K562 (cell line): Measurements from ENCODE around the gene EML2. TPM values are rescaled to one million over a fixed set of nuclear protein-coding genes. Genes with fewer than 3 reads are reported as not detected.

Experiments
- ATAC-seq: fragments of 200-7000 bp; cut with Tn5 transposase; 3 replicates; pipeline ENCODE4 v1.9.1; 2020; ENCODE audit warnings: moderate library complexity
- BruUV-seq: library from RNA; stranded (reverse); fragments of 400-500 nt; replicated peaks from 2 replicates; lab custom pipeline; 2021; lab: Mats Ljungman, UMichigan
- CTCF ChIA-PET: fragments of 300-600 bp; formaldehyde crosslinking; extraction: SDS; loops from one replicate; lab custom pipeline; 2021; ENCODE audit warnings: low intra/inter-chr PET ratio; lab: Yijun Ruan, JAX
- POLR2A ChIA-PET: fragments of 300-600, 350-650 bp; sonication (Branson Sonifier 250); formaldehyde crosslinking; extraction: SDS; loops from one replicate; lab custom pipeline; 2021; ENCODE audit warnings: antibody characterized with exemption, inconsistent platforms; lab: Yijun Ruan, JAX
- DNase-seq, 4 experiments: peaks; one replicate each; pipeline versions ENCODE4 v3.0.0 to v3.0.0-alpha.2; 2011 to 2018; ENCODE audit warnings: low spot score in 3 of 4, mixed read lengths in 3 of 4; ENCODE audit errors: extremely low read depth in 1 of 4
- FAIRE-seq: peaks from 2 replicates; lab custom pipeline; 2011; peaks lifted over from hg19 to GRCh38; lab: Jason Lieb, UNC
- H2AFZ ChIP-seq: 2 replicates; pipeline ENCODE4 v1.6.0; 2011; ENCODE audit warnings: low read depth, low read length, control low read depth, inconsistent platforms
- H3K27ac ChIP-seq: fragments of 200-600 bp; 3 replicates; pipeline ENCODE4 v1.8.0; 2011; ENCODE audit warnings: low read depth, mild to moderate bottlenecking, control low read depth, inconsistent platforms, low read length, moderate library complexity, mixed read lengths; ENCODE audit errors: extremely low read depth
- H3K27me3 ChIP-seq, 2 experiments: fragments of 300-600 bp in 1 of 2; 2 replicates in 1 of 2; 3 replicates in 1 of 2; pipeline versions ENCODE4 v1.6.0 to v1.8.0; 2011; ENCODE audit warnings: inconsistent platforms in 2 of 2, low read length in 2 of 2, mild to moderate bottlenecking in 1 of 2, mixed read lengths in 1 of 2, moderate library complexity in 1 of 2; ENCODE audit not compliant: control insufficient read depth in 2 of 2, insufficient read depth in 2 of 2
- H3K36me3 ChIP-seq: fragments of 300-600 bp; 3 replicates; pipeline ENCODE4 v1.8.0; 2011; ENCODE audit warnings: mild to moderate bottlenecking, low read length, inconsistent platforms; ENCODE audit not compliant: control insufficient read depth, insufficient read depth
- H3K4me1 ChIP-seq, 2 experiments: fragments of 200-600 bp in 1 of 2; replicated peaks in 1 of 2; 2 replicates in 1 of 2; 3 replicates in 1 of 2; pipeline versions ENCODE4 v1.5.1 to v1.8.0; 2011; ENCODE audit warnings: inconsistent platforms in 2 of 2, low read length in 2 of 2, mild to moderate bottlenecking in 1 of 2, mixed read lengths in 1 of 2, moderate library complexity in 1 of 2; ENCODE audit not compliant: control insufficient read depth in 2 of 2, insufficient read depth in 2 of 2
- H3K4me2 ChIP-seq: 2 replicates; pipeline ENCODE4 v1.6.1; 2011; ENCODE audit warnings: low read length, control low read depth, inconsistent platforms, mixed read lengths; ENCODE audit not compliant: insufficient read depth
- H3K4me3 ChIP-seq: fragments of 200-600 bp; sonication (generic), shearing (Covaris generic); 2 replicates; pipeline ENCODE4 v1.5.1; 2016; ENCODE audit warnings: control low read depth, inconsistent platforms
- H3K79me2 ChIP-seq: fragments of 200-600 bp; 3 replicates; pipeline ENCODE4 v1.8.0; 2011; ENCODE audit warnings: low read length, inconsistent platforms; ENCODE audit not compliant: control insufficient read depth, insufficient read depth
- H3K9ac ChIP-seq, 2 experiments: 2 replicates each; pipeline versions ENCODE4 v1.6.0 to v1.6.1; 2011; ENCODE audit warnings: low read depth in 2 of 2, low read length in 2 of 2, control low read depth in 1 of 2, inconsistent platforms in 1 of 2, mild to moderate bottlenecking in 1 of 2, mixed read lengths in 1 of 2; ENCODE audit not compliant: insufficient read depth in 1 of 2
- H3K9me1 ChIP-seq: one replicate; pipeline ENCODE4 v1.6.0; 2011; ENCODE audit warnings: inconsistent platforms, mild to moderate bottlenecking, low read length, moderate library complexity; ENCODE audit not compliant: control insufficient read depth, insufficient read depth
- H3K9me3 ChIP-seq: replicated peaks from 2 replicates; pipeline ENCODE4 v1.5.1; 2011; ENCODE audit warnings: low read depth, low read length, inconsistent platforms; ENCODE audit not compliant: control insufficient read depth, insufficient read depth
- H4K20me1 ChIP-seq: replicated peaks from 2 replicates; pipeline ENCODE4 v1.6.1; 2011; ENCODE audit warnings: low read length, inconsistent platforms, mixed read lengths; ENCODE audit not compliant: control insufficient read depth, insufficient read depth
- BRF2 ChIP-seq: IDR thresholded peaks from 3 replicates; pipeline ENCODE4 v1.6.1; 2011; ENCODE audit warnings: borderline replicate concordance, mild to moderate bottlenecking; ENCODE audit not compliant: insufficient read length, insufficient read depth
- HOMEZ ChIP-seq: fragments of 250-450 bp; sonication (Bioruptor Pico); IDR thresholded peaks from 2 replicates; pipeline ENCODE4 v1.4.0; 2020; ENCODE audit warnings: mild to moderate bottlenecking, moderate library complexity
- MCM3 ChIP-seq: fragments of 450-650 bp; IDR thresholded peaks from 2 replicates; pipeline ENCODE4 v1.6.1; 2016
- ZBTB7A ChIP-seq: IDR thresholded peaks from 2 replicates; pipeline ENCODE4 v1.6.1; 2011; ENCODE audit warnings: low read depth, mild to moderate bottlenecking, low read length, moderate library complexity, borderline replicate concordance; ENCODE audit not compliant: control insufficient read depth
- WGBS: fragments of 100-300 bp; shearing (Covaris generic); methylation state at CpG from one replicate; pipeline ENCODE4 v1.1.6; 2016; ENCODE audit warnings: low coverage, mixed read lengths; ENCODE audit not compliant: insufficient coverage; ENCODE audit errors: missing lambda C conversion rate; 5-methylcytosine and 5-hydroxymethylcytosine counted together
- in situ Hi-C: fragments of 300-500 bp; cut with MboI; formaldehyde crosslinking; loops from 4 replicates; pipeline ENCODE4 v1.15.0; 2018; ENCODE audit warnings: inconsistent platforms, mixed read lengths
- intact Hi-C: fragments of 100-400 bp; cut with micrococcal nuclease; formaldehyde crosslinking; loops from 2 replicates; pipeline ENCODE4 v1.14.2; 2022
- polyA plus RNA-seq, 8 experiments: library from polyadenylated mRNA; depleted of rRNA in 4 of 8; stranded (reverse) in 5 of 8; unstranded in 3 of 8; fragments of >200 nt; fragmentation: Nextera tagmentation in 2 of 8; fragmentation: Illumina TruSeq in 1 of 8; extraction: Ambion mirVana in 2 of 8; extraction: Trizol in 1 of 8; gene quantifications; 2 replicates each; pipeline versions ENCODE4 v1.2.1 to v1.2.3, GENCODE V29; 2011 to 2014; ENCODE audit warnings: inconsistent platforms in 1 of 8, missing spikeins in 1 of 8
- total RNA-seq, 7 experiments: library from RNA; depleted of rRNA in 6 of 7; stranded (reverse); fragments of >200 nt in 6 of 7; fragmentation: Illumina TruSeq in 2 of 7; extraction: Trizol in 2 of 7; gene quantifications; 2 replicates each; pipeline versions ENCODE4 v1.2.1 to v1.2.3, GENCODE V29; 2011 to 2021; ENCODE audit warnings: low replicate concordance in 1 of 7

The EML2 gene
- total and polyA plus RNA-seq, 9 of the 15 experiments (the other 6 are each of a cell fraction or from before 2014, with no cell fraction given), result 2.6 to 69.6 (median 24.8) TPM

- DNase-seq (peak in 2 of 4 experiments; percentile 14), ATAC-seq (peak; percentile 49; the same call in 2 of the 3 replicates), FAIRE-seq (no peak)
- H3K36me3 ChIP-seq, result no peaks in the 10 kb centered on the region
- H3K27me3 ChIP-seq, result no peaks in the 10 kb centered on the region
- H3K4me1 ChIP-seq, result peaks cover 0 to 7% of the 10 kb centered on the region in 2 experiments; a peak in 3 of 5 replicates
- H3K9me1 ChIP-seq, result no peaks in the 10 kb centered on the region
- WGBS, result 30% methylated on average over 4 of the region's 6 CpGs
- no peak overlapping the region for H2AFZ ChIP-seq
- H3K4me3 ChIP-seq, result no peak overlapping the region
- TF ChIP-seq BRF2, result no peak
- TF ChIP-seq HOMEZ (CRISPR knock-in tag), result no peak
- TF ChIP-seq ZBTB7A, result peak; percentile 38; the same call in 1 of the 2 replicates
- TF ChIP-seq MCM3, result peak; percentile 8; the same call in 1 of the 2 replicates
- intact Hi-C loops, result no loop called here
- BruUV-seq, result no TSS peak
- H3K4me2 ChIP-seq, result no peak overlapping the region
- POLR2A ChIA-PET, result interaction anchor here (0.9 kb wide), 2 partner anchors 8 to 12 kb away, joined by 3 read pairs; no protein-coding TSS in a partner anchor
- no peaks in the 10 kb centered on the region for H3K9me3 ChIP-seq
- no peak overlapping the region for H3K27ac ChIP-seq
- H3K9ac ChIP-seq, result no peak overlapping the region
- no peaks in the 10 kb centered on the region for H4K20me1 ChIP-seq
- in situ Hi-C loops, result no loop called here
- H3K79me2 ChIP-seq, result no peaks in the 10 kb centered on the region
- CTCF ChIA-PET, result no interaction called here
Measured at GRCh38 chr19:45659096-45659729, 20.0 kb upstream of the EML2 start.
